Activated CD8-positive, alpha-beta memory T cell treated with anti-CD3 and anti-CD28 coated beads, Interleukin-2, amount 50 U/mL, for 48 hours (primary cell): ENCODE measurements around the gene CHPF.

ENCODE experiments used
- DNase-seq: peaks from one replicate; pipeline ENCODE4 v3.0.0-alpha.2; 2020

The CHPF gene

DNA sequence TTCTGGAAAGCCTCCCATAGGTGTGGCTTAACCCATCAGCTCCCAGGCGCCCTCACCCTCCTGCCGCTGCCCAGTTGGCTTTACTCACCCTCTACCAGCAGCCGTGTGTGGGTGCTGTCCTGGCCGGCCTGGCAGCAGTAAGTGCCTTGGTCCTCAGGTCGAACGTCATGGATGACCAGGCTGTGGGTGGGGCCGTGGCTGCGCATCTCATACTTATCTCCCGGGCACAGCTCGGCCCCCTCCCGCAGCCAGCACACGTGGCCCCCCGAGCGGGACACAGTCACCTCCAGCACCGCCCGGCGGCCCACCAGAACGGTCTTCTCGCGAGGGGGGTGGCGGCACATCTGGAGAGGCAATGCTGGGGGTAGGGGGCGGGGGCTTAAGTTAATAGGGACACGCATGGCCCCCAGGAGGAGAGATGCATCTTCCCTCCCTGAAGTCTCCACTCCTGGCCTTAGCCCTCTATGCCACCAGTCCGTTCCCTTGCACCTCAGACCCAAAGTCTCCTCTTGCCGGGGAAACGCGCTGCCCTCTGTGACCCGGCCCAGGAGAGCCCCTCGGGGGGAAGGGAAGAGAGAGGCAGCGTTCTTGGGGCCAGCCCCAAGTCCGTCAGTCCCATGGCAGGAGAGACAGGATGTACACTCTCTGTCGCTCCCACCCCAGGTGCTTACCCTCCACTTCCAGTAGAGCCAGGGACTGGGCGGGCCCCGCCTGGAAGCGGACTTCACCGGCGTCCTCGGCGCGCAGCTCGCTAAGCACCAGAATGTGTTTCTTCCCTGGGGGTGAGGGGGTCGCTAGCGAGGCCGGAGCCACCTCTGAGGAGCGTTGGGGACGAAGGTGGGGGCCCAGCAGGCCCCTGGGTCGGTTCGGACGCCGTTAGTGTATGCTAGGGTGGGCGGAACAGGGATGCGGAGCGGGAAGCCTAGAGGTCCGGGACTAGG is 8.1 kb upstream of the CHPF start:
- no peak for DNase-seq

DNA sequence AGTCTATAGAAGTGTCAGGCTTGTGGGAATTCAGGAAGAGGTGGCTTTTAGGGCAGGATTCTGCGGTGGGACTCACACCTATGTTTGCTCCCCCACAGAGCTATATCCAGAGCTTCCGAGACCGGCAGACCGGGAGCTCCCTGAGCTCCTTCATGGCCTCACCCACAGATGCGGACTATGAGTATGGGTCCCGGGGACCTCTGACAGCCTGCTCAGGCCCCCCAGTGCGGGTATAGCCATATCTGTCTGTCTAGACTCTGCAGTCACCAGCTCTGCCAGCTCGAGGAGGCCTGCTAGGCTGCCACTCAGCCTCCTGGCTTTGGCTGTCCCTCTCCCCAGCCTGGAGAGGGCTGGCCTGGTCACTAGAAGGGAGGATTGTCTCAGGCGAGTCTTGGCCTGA is 6.0 kb upstream of the CHPF start:
- DNase-seq: no peak

DNA sequence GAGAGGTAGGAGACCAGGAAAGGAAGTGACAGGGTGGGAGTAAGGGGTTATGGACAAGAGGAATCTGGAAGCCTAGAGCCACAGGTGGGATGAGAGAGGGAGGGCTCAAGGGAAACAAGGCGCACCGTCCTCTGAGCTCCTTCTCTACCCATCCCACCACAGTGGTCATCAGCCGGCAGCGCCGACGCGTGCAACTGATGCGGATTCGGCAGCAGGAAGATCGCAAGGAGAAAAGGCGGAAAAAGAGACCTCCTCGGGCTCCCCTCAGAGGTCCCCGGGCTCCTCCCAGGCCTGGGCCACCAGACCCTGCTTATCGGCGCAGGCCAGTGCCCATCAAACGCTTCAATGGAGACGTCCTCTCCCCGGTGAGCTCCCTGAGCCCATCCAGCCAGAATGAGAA is 5.4 kb upstream of the CHPF start:
- no peak for DNase-seq

DNA sequence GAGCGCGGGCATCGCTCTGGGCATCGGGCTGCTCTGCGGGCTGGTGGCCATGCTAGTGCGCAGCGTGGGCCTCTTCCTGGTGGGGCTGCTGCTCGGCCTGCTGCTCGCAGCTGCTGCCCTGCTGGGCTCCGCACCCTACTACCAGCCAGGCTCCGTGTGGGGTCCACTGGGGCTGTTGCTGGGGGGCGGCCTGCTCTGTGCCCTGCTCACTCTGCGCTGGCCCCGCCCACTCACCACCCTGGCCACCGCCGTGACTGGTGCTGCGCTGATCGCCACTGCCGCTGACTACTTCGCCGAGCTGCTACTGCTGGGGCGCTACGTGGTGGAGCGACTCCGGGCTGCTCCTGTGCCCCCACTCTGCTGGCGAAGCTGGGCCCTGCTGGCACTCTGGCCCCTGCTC is 4.0 kb upstream of the CHPF start:
- no peak for DNase-seq

DNA sequence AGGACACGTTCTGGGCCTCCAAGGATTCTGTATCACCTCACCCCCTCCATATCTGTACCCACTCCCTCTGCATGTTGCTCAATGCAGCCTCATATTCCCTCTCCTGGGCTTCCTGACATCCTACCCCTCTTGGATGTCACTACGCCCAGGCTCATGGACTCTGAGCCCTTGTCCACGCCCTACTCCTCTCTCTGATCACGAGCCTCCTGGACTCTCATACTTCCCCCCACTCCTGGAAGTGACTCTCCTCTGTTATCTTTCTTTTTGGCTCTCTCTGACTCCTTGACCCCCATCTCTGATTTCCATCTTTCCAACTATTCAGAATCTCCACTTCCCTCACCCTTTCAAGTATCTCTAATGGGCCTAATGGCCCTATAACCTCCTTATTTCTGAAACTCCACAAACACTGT is 2.3 kb upstream of the CHPF start:
- no peak for DNase-seq

DNA sequence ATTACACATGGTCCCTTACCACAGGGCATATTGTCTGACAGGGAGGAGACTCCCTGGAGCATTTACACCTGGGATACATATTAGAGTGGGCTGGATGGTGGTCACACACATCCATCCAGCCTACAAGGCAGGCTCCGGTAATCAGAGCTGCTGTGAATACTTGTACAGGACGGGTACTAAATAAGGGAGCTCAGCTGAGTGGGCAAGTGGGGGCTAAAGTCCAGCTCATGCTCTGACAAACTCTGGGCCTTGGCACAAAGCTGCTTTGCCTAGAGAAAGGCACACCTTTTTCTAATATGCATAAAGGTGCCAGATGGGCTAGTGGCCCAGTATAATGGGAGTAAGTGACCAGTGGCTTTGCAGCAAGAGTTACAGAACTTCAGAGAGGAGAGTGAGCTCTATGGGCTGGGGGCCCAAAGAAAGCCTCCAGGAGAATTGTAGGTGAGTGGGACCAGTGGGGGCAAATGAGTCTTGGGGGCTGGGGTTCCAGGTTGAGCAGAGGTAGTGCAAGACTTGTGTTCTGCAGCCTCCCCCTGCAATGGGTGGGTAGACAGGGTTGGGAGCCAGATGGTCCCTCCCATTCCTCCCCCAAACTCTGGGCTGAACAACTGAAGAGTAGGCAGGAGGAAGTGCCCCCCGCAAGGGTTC is 1.8 kb upstream of the CHPF start:
- DNase-seq: no peak

DNA sequence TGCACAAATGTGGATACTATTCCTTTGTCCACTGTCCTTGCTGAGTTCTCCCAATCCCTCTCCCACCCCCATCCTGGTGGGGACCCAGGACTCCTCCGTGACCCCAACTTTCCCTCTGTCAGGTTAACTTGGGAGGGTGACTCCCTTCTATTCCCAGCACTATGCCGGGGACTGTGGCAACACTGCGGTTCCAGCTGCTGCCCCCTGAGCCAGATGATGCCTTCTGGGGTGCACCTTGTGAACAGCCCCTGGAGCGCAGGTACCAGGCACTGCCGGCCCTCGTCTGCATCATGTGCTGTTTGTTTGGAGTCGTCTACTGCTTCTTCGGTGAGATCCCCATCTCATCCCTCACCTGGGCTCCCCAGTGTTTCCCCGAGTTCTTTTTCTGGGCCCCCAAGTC is 958 bp upstream of the CHPF start:
- no peak for DNase-seq

DNA sequence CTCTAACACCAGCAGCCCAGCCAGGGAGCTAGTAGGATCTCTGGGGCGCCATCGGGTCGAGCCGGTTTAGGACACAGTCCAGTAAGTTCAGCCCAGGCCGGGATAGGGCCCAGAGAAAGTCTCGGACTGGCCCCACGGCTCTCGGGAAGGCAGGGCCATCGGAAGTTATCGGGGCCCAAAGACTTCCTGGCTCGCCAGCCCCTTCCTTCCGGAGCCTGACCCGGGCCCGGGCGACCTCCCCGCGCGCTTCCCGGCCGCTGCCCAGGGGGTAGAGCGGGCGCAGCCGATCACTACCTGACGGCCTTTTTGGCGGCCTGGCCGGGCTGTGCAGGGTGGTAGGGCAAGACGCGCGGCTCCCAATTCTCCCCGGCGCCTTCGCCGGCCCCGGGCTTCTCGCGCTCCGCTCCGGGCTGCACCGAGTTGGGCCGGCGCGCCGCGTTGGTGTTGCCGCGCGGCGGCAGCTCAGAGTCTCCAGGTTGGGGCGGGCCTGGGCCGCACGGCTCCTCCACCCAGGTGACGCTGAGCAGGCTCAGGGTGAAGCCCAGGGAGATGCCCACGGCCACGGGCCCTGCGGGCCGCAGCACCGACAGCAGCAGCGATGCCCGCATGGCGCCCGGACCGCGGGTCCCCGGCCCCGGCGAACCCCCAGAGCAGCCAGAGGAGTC is 546 bp downstream of the CHPF start:
- no peak for DNase-seq

DNA sequence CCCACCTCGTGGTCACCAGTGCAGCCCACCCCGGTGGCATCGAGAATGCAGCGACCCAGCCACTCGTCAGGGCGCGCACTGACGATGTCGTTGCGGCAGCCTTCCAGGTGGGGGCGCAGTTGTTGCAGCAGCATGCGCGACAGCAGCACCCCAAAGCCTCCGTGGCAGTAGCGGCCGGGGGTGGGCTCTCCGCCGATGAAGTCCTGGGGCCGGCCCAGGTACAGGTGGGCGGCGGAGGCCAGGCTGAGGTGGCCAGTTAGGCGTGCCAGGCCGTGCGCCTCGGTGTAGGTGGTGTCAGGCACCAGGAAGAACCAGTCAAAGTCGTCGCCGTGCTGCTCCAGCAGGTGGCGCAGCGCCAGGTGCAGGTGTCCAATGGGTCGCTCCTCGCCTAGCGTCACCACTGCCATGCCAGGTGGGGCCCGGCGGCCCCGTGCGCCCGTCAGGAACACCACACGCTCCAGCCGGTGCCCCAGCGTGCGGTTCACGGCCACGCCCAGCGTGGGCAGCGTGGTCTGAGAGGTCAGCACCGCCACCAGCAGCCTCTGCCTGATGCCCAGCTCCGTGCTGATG is 1.9 kb downstream of the CHPF start:
- peak; percentile 95 for DNase-seq

DNA sequence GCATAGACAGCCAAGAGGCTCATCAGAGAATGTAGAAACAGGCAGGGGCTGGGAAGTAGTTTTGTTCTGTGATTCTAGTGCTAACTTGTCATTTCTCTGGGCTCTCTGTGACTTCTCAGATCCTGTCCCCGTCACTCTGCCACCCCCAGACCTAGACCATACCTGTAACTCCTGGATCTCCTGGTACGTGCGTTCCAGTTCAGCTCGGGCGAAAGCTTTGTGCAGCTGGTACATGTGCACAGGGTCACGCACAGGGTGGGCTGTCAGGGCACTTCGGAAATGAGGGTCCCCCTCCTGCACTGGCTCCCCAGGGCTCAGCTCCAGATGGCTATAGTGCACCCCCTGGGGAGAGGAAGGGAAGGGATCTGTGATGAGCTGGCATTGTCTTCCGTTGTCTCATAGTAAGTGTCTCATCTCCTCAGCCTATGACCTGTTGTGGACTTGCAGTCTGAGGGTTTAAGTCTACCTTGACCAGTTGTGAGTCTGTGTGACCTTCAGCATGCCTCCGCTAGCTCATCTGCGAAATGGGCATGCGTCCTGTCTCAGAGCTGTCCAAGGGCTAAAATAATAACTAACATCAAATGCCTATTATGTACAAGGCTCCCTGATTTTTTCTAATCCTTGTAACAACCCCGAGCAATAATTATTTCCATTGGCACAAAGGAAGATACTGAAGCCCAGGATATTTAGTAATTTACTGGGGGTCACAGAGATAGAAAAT is 2.7 kb downstream of the CHPF start:
- DNase-seq: no peak

DNA sequence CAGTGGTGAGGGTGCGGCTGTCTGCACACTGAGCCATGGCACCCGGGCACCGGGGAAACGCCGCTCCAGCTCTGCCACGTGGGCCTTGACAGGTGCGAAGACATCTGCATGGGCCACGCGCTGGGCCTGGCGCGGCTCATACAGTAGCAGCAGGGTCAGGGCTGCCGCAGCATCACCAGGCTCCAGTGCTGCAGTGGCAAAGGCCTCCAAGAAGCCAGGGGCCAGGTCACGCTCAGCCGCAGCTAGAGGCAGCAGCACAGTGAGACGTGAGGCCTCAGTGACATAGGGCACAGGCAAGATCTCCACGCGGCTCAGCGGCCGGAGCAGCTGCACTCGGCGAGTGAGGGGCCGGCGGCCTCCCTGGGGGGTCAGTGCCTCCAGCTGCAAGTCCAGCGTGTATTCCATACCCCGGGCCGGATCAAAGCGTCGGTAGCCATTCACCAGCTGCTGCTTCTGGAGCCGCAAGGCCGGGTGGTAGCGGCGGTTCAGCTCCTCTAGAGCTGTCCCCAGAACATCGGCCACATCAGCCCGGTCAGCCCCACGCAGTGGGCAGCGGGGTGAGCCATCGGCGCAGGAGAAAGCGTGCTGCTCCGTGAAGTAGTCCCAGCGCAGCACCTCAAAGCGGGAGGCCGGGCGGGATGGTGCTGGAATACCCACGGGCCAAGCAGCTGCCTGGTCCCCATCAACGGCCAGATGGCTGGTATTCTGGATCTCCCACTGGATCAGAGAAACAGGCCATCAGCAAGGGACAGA is 3.5 kb downstream of the CHPF start:
- no peak for DNase-seq

DNA sequence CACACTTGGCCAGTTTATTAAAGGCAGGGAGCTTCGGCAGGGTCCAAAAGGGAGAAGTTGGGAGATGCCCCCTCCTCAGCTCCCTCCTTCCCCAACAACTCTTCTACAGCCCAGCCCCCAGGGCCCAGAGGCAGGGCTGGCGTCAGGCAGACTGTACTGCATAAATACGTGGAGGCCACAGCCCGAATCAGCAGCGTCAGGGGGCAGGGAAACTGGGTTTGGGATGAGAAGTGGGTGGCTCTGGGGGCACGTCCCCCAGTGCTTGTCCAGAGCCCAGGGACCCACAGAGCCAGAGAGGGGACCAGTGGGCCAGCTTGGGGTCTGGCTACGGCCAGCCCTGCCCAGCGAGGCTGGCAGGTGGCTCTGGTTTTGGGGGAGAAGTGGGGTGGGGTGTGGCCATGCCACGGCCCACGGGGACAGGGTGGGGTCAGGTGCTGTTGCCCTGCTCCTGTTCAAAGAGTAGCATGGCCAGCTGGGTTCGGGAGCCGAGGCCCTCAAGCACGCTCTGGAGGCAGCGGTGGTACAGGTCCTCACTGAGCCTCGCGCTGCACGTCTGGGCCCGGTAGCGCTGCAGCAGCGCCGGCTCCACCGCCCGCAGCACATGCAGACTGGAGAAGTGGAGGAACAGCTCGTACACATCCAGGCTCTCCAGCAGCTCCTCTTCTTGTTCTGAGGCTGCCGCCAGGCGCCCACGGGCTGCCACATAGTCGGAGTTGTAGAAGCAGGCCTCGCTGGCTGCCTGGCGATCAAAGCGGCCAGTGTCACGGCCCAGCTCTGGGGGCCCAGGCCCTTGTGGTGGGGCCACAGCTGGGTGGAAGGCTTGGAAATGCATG is 4.4 kb downstream of the CHPF start:
- DNase-seq: no peak

DNA sequence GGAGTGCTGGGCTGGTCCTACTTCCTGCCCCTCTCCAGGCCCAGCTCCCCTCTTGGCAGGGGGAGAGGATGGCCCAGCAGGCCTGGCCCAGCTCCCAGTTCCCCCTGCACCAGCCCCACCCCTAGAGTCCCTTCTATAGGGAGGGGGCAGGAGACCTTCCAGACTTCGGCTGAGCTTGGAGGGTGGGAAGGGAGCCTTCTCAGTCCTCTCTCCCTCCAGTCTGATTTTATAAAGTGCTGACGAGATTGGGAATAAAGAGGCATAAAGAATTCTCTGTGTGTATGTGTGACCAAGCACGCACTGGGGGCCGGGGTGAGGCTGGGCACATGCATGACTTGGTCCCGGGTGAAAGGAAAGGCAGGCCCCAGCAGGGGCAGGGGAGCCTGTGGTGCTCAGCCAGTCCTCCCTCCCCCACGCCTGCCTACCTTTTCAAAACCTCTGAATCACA is 5.1 kb downstream of the CHPF start:
- no peak for DNase-seq

DNA sequence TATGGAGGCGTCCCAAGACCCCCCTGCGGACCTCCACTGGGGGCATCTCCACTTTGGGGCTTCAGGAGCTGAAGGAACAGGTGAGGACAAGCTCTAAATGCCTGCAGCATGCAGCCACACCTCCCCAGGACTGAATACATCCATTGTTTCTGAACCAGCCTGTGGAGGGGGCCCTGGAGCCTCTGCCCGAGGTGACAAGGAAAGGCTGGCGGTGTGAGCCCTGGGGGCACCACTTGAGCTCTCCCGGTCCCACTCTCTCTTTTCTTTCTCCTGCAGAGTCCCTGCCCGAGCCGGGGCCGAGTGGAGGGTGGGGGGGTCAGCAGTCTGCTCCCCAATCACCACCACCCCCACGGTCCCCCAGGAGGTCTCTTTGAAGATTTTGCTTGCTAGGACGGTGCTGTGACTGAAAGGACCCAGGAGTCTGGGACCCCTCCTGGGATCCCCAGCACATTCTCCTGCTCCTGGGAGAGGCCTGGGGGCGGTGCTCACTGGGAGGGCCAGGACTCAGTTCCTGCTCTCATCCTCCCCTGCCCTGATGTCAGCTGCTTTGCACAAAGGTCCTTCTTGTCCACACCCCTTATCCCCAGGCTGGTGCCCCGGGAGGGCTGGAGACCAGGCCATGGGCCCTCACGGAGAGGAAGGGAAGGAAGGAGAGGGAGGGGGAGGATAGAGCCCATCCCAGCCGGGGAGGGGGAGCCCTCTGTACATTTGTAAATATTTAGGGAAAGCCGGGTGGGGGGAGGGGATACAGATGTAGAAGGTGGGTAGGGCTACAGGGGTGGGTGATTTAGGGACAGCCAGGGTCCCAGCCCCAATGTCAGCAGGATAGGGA is 5.7 kb downstream of the CHPF start:
- DNase-seq: no peak

DNA sequence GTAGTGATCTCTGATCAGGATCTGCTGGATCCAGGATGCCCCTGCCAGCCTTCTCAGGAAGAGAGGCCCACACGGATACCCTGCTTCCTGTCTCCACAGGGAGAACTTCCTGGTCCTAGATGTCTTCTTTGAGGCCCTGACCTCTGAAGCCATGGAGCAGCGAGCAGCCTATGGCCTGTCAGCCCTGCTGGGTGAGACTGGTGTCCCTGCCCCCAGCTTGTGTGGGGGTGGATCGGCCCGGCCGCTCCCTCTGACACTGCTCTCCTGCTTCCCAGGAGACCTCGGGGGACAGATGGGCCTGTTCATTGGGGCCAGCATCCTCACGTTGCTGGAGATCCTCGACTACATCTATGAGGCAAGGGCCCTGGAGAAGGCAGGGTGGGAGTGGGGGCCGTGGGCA is 6.6 kb downstream of the CHPF start:
- no peak for DNase-seq

DNA sequence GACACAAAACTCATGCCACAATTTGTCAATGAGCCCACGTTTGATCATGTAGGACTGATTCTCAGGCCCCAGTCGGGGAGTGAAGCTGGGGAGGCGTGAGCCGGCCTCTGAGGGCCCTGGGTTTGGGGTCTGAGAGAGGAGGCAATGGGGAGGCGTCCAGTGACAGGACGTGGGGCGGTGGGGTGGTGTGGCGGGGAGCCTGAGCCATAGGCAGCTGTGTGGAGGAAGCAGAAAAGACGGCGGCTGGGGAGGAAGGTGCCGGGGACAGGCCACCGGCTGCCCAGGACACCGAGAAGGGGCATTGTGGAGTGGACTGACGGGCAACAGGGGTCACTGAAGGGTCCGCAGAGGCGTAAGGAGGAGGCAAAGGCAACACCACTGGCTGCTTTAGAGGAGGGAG is 7.2 kb downstream of the CHPF start:
- no peak for DNase-seq

DNA sequence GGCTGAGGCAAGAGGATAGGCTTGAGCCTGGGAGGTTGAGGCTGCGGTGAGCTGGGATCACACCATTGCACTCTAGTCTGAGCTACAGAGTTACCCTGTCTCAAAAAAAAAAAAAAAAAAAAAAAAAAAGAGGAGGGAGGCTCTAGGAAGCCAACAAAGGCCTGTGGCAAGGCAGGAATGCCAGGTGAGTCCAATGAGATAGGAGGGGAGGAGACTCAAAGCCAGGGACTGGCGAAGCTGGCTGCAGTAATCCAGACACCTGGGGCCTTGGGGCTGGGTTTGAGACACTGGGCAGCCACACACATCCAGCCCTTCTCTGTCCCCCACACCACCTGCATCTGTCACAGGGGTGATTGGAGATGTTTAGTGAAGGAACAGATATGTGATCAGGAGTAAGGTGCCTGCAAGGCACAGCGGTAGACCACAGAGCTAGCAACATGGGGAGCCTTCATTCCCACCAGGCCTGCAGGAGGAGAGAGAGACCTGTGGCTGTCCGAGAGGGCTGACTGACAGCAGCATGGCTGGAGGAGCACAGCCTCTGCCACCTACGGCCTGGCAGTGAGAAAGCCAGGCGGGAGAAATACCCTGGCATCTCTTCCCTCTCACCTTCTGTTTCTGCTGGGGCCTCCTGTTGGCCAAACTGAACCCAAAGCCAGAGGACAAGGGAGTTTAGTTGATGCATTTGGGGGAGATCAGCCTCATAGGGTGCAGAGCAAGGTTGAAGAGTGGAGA is 9.5 kb downstream of the CHPF start:
- no peak for DNase-seq

DNA sequence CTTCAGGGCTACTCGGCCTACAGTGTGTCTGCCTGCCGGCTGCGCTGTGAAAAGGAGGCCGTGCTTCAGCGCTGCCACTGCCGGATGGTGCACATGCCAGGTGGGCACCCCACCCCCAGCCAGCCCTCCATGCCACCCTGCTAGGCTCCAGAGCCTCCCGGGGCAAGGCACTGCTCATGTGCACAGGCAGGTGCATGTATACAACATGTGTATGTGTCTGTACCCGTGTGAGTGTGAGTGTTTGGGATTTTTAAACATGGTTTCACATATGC is 11.3 kb downstream of the CHPF start:
- no peak for DNase-seq

DNA sequence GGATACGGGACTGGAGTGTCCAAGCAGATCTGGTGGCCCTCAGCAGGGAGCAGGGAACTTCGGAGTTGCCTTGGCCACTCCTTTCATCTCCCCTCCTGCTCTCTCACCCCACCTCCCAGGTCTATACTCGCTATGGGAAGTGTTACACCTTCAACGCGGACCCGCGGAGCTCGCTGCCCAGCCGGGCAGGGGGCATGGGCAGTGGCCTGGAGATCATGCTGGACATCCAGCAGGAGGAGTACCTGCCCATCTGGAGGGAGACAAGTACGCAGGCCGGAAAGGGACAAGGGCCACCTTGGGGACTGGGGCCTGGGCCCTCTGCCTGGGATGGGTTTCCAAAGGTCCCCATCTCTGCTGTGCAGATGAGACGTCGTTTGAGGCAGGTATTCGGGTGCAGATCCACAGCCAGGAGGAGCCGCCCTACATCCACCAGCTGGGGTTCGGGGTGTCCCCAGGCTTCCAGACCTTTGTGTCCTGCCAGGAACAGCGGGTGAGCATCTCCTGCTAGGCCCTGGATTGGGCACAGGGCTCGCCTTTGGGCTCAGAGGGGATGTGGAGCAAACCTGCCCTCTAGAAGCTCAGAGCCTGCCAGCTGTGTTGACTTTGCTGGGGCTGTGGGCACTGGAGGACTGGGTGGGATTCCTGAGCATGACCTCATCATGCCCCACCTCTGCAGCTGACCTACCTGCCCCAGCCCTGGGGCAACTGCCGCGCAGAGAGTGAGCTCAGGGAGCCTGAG is 11.8 kb downstream of the CHPF start:
- no peak for DNase-seq
